NB4 (cell line): ENCODE measurements around the gene PRR36.

Source experiments
- DNase-seq: peaks from one replicate; pipeline ENCODE4 v3.0.0; 2010; ENCODE audit warnings: low read depth
- H3K4me3 ChIP-seq: one replicate; pipeline ENCODE4 v1.5.1; 2011; ENCODE audit warnings: mild to moderate bottlenecking, low read depth, low read length, moderate library complexity
- CTCF ChIP-seq: IDR thresholded peaks from one replicate; pipeline ENCODE4 v1.5.1; 2012; ENCODE audit warnings: low read depth, low read length
- MAX ChIP-seq: IDR thresholded peaks from 2 replicates; pipeline ENCODE4 v1.6.1; 2011; ENCODE audit warnings: low read depth, low read length
- MYC ChIP-seq: IDR thresholded peaks from 2 replicates; pipeline ENCODE4 v1.6.1; 2011; ENCODE audit warnings: low read depth, low read length
- POLR2A ChIP-seq: IDR thresholded peaks from 2 replicates; pipeline ENCODE4 v1.6.1; 2011; ENCODE audit warnings: mild to moderate bottlenecking; ENCODE audit not compliant: insufficient read length; ENCODE audit errors: extremely low read depth

PRR36 gene

GRCh38 chr19:7845390-7846154 lies 28.6 kb downstream of the PRR36 start:
- no peak for TF ChIP-seq POLR2A
- no peak for TF ChIP-seq MYC
- TF ChIP-seq MAX, result no peak
- TF ChIP-seq CTCF, result no peak
- H3K4me3 ChIP-seq, result no peak overlapping the region
- no peak for DNase-seq

GRCh38 chr19:7844951-7845350 lies 29.2 kb downstream of the PRR36 start:
- DNase-seq, result no peak
- H3K4me3 ChIP-seq, result no peak overlapping the region
- TF ChIP-seq POLR2A (no peak), CTCF (no peak), MAX (no peak), MYC (no peak)

GRCh38 chr19:7844405-7844804 lies 29.8 kb downstream of the PRR36 start:
- DNase-seq, result no peak
- TF ChIP-seq CTCF (no peak), MAX (no peak), POLR2A (no peak)
- H3K4me3 ChIP-seq, result no peak overlapping the region

- TF ChIP-seq POLR2A, result no peak
- TF ChIP-seq MAX, result no peak
- TF ChIP-seq MYC, result no peak
- TF ChIP-seq CTCF, result no peak
- no peak overlapping the region for H3K4me3 ChIP-seq
- DNase-seq, result no peak
Measured at GRCh38 chr19:7843521-7843920, 30.7 kb downstream of the PRR36 start.

GRCh38 chr19:7842661-7843294 lies 31.4 kb downstream of the PRR36 start:
- DNase-seq, result no peak
- H3K4me3 ChIP-seq, result no peak overlapping the region
- TF ChIP-seq POLR2A (no peak), CTCF (no peak), MAX (no peak), MYC (no peak)
